Measurements from ENCODE around the gene CAMK2A. TPM values are rescaled to one million over a fixed set of nuclear protein-coding genes. Genes with fewer than 3 reads are reported as not detected.

The CAMK2A gene
- total RNA-seq, 2 donors from 2014 or later = 0.50 to 1.0 TPM

DNA sequence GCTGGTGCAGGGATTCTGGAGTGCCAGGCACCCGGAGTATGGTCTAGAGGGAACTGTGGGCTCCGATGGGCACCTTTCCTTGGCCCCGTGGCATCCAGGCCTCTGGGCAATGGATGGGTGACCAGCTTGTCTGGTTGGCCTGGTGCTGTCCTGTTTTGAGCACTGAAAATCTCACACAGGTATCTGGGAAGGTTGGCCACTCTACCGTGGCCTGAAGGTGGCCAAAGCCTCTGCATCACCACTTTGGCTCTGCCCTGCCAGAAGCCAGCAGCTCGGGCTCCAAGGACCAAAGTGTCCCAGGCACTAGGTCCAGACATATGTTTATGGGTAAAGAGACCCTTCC is 70.9 kb downstream of the CAMK2A start:
- no peaks in the 10 kb centered on the region for H3K36me3 ChIP-seq
- H3K9me3 ChIP-seq = no peaks in the 10 kb centered on the region
- no peak for DNase-seq (ENCODE audit: low spot score)
- intact Hi-C loops (cut with DNase I) = loop anchor here (1.0 to 10.0 kb wide), 3 partner anchors 57 to 194 kb away; no protein-coding TSS in a partner anchor
- TF ChIP-seq, protein P1, sequence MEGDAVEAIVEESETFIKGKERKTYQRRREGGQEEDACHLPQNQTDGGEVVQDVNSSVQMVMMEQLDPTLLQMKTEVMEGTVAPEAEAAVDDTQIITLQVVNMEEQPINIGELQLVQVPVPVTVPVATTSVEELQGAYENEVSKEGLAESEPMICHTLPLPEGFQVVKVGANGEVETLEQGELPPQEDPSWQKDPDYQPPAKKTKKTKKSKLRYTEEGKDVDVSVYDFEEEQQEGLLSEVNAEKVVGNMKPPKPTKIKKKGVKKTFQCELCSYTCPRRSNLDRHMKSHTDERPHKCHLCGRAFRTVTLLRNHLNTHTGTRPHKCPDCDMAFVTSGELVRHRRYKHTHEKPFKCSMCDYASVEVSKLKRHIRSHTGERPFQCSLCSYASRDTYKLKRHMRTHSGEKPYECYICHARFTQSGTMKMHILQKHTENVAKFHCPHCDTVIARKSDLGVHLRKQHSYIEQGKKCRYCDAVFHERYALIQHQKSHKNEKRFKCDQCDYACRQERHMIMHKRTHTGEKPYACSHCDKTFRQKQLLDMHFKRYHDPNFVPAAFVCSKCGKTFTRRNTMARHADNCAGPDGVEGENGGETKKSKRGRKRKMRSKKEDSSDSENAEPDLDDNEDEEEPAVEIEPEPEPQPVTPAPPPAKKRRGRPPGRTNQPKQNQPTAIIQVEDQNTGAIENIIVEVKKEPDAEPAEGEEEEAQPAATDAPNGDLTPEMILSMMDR (IDR thresholded peaks at IDR 0.05) = no peak
- TF ChIP-seq POLR2AphosphoS5 (IDR thresholded peaks at IDR 0.05) = no peak
- no peak for TF ChIP-seq POLR2A (IDR thresholded peaks at IDR 0.05)
- H3K4me3 ChIP-seq = no peak overlapping the region
- no peaks in the 10 kb centered on the region for H3K4me1 ChIP-seq (replicated peaks)
- H3K27ac ChIP-seq = no peak overlapping the region
- WGBS = 78% methylated on average over 5 of the region's 5 CpGs
- H3K27me3 ChIP-seq (replicated peaks; ENCODE audit: insufficient read depth) = no peaks in the 10 kb centered on the region

DNA sequence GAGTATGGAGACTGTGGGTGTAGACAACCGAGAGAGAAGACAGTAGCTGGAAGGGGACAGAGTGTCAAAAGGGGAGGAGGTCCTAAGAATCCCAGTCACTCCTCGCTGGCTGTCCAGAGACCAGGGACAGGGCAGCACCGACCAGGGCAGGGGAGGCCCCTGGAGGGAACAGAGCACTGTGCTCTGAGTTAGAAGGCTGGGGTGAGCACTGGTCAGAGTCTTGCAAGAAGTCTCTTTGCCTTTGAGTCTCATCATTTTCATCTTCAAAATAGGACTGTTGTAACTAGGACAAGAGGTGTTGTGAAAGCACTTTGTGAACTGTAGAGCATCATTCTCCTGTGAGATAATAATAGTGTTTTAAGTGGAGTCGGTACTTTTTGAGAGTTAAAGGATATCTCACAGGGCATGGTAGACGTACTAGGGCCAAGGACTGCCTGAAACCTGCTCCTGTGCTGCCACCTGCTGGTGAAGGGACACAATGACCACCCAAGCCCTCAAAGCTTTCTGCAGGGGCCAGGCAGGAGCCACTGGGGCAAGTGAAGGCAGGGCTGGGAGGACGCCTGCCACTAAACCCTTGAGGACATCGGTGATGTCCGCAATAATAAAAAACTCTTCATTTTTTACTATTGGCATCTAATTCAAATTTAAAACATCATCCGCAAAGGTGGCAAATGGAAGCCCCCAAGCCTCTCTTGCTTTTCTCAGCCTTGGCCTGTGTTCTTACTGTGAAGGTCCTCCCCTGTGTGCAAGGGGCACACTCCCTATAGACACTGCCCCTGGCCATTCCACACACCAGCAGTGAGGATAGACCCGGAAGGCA is 71.5 kb downstream of the CAMK2A start:
- no peaks in the 10 kb centered on the region for H3K9me3 ChIP-seq
- no peaks in the 10 kb centered on the region for H3K27me3 ChIP-seq (replicated peaks; ENCODE audit: insufficient read depth)
- intact Hi-C loops (cut with DNase I) = loop anchor here (1.0 to 10.0 kb wide), 3 partner anchors 57 to 193 kb away; no protein-coding TSS in a partner anchor
- no peaks in the 10 kb centered on the region for H3K36me3 ChIP-seq
- TF ChIP-seq, protein P1 (IDR thresholded peaks at IDR 0.05) = peak; percentile 80 to 95 (median 91)
- TF ChIP-seq POLR2A (IDR thresholded peaks at IDR 0.05) (no peak), POLR2AphosphoS5 (IDR thresholded peaks at IDR 0.05) (no peak)
- no peaks in the 10 kb centered on the region for H3K4me1 ChIP-seq (replicated peaks)
- peak; percentile 82 for DNase-seq (ENCODE audit: low spot score)
- 31% methylated on average over 10 of the region's 10 CpGs for WGBS
- no peak overlapping the region for H3K27ac ChIP-seq
- H3K4me3 ChIP-seq = no peak overlapping the region

DNA sequence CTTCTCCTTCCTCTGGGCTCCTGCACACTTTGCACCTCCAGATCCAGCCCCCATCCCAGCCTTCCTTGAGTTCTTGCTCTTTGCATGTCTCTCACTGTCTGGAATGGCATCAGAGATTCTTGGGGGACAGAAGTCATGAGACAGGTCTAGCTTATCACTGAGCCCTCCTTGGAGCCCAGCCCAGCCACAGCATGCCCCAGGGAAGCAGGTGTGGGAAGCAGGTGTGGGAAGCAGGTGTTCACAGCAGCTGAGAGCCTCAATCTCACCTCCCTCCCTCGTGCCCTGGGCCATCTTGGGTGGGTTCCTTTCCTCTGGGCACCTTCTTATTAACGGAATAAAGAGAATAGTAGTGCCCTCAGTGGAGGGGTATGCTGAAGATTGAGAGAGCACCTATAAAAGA is 72.5 kb downstream of the CAMK2A start:
- DNase-seq (ENCODE audit: low spot score) = no peak
- no peaks in the 10 kb centered on the region for H3K27me3 ChIP-seq (replicated peaks; ENCODE audit: insufficient read depth)
- no peaks in the 10 kb centered on the region for H3K36me3 ChIP-seq
- 65% methylated on average over 2 of the region's 2 CpGs for WGBS
- H3K4me1 ChIP-seq (replicated peaks) = no peaks in the 10 kb centered on the region
- TF ChIP-seq, protein P1 (IDR thresholded peaks at IDR 0.05) = no peak
- TF ChIP-seq POLR2A (IDR thresholded peaks at IDR 0.05) (no peak), POLR2AphosphoS5 (IDR thresholded peaks at IDR 0.05) (no peak)
- H3K27ac ChIP-seq = no peak overlapping the region
- no peaks in the 10 kb centered on the region for H3K9me3 ChIP-seq
- intact Hi-C loops (cut with DNase I) = loop anchor here (10.0 kb wide), 1 partner anchor 192 kb away; no protein-coding TSS in a partner anchor
- no peak overlapping the region for H3K4me3 ChIP-seq

DNA sequence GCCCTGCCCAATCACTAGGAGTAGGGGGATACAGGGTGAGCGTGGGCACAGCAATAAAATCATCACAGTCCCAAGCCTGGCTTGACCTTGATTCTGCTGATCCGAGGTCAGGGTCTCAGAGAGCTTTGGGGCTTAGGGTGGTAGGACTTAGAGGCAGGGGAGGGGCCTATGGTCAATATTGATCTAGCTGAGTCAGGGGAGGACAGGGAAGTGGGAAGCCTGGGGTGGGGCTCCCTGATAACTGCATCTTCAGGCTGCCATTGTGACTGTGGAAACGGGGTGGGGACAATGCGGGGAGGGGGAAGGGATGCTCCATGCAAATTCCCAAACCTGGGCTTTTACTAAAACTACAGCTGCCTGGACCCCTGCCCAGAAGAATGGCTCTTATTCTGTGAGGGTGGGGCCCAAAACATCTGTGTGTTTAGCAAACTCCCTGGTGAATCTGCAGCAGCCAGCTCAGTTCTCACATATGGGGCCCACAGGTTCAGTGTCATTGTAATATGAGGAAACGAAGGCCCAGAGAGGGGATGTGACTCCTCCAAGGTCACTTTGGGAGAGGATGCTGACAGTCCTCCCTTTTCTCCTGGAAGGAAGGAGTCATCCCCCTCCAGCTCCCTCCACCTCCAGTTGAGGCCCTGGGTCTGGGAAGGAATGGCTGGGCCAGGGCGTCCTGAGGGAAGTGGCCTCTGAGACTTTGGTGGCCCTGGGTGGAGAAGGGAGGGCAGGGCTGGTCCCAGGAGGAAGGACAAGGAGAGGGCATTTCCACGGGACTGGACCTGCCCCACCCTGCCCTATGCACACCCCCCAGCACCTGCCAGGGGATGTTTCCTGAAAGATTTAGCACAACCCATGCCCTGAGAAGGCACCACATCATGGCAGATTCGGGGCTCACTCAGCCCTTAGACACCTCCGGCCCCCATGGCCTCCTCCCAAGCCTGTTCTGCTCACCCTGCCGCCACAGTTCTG is 73.3 kb downstream of the CAMK2A start:
- no peaks in the 10 kb centered on the region for H3K9me3 ChIP-seq
- no peak for DNase-seq (ENCODE audit: low spot score)
- TF ChIP-seq, protein P1 (IDR thresholded peaks at IDR 0.05) = no peak
- no peak for TF ChIP-seq POLR2AphosphoS5 (IDR thresholded peaks at IDR 0.05)
- no peak for TF ChIP-seq POLR2A (IDR thresholded peaks at IDR 0.05)
- H3K36me3 ChIP-seq = no peaks in the 10 kb centered on the region
- intact Hi-C loops (cut with DNase I) = loop anchor here (10.0 kb wide), 1 partner anchor 191 kb away; no protein-coding TSS in a partner anchor
- H3K4me3 ChIP-seq = no peak overlapping the region
- no peak overlapping the region for H3K27ac ChIP-seq
- H3K4me1 ChIP-seq (replicated peaks) = no peaks in the 10 kb centered on the region
- 82% methylated on average over 10 of the region's 10 CpGs for WGBS
- H3K27me3 ChIP-seq (replicated peaks; ENCODE audit: insufficient read depth) = no peaks in the 10 kb centered on the region
